GM12892 (cell line): ENCODE results near the gene TMEM266.

Experiments
- DNase-seq: peaks from one replicate; pipeline ENCODE4 v3.0.0; 2011; ENCODE audit not compliant: insufficient read length
- FAIRE-seq: peaks from 2 replicates; lab custom pipeline; 2011; peaks lifted over from hg19 to GRCh38; lab: Jason Lieb, UNC
- POLR2A ChIP-seq: IDR thresholded peaks from 2 replicates; pipeline ENCODE4 v1.6.1; 2011; ENCODE audit warnings: low read depth, low read length, control low read depth
- POLR2AphosphoS5 ChIP-seq: IDR thresholded peaks from 2 replicates; pipeline ENCODE4 v1.6.1; 2011; ENCODE audit warnings: low read depth, low read length, control low read depth
- TAF1 ChIP-seq: IDR thresholded peaks from 2 replicates; pipeline ENCODE4 v1.6.1; 2011; ENCODE audit warnings: low read depth, mild to moderate bottlenecking, control low read depth, low read length, borderline replicate concordance

The TMEM266 gene

GRCh38 chr15:76070921-76071635, 11.3 kb downstream of the TMEM266 start:
- FAIRE-seq (no peak), DNase-seq (no peak)
- no peak for TF ChIP-seq POLR2AphosphoS5
- TF ChIP-seq TAF1, result no peak
- no peak for TF ChIP-seq POLR2A

DNA sequence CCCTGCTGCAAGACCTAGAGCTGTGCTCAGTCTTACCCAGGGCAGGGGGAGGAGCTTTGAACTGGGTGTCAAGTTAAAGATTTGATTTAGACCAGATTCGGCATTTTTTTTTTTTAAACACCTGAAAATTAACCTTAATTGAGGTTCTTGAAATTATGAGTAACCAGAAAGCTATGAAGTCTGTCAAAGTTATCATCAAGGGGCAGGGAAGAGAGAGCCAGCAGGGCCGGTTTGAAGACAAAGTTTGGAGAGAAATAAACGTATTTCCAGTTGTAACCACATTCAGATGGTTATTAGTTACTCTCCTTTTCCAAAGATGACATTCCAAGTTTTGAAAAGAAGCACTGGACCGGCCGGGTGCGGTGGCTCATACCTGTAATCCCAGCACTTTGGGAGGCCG, 12.0 kb downstream of the TMEM266 start:
- DNase-seq (no peak), FAIRE-seq (no peak)
- no peak for TF ChIP-seq POLR2AphosphoS5
- no peak for TF ChIP-seq POLR2A
- no peak for TF ChIP-seq TAF1

DNA sequence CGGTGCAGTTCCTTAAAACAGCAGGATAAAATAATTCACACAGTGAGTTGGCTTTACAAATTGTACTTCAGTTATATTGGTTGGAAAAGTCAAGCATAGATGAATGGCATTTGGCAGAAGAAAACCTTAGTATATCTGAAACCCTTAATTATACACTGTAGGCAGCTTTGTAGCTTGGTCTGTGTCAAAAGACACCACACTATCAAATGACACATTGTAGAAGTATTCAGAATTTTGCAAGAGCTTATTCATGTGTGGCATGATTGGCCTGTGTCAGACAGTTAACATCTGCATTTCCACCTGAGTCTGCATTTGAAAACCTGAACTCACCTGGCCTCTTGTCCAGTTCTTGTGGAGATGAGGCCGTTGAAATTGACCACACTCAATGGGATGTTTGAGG, 13.8 kb downstream of the TMEM266 start:
- TF ChIP-seq TAF1 (no peak), POLR2A (no peak), POLR2AphosphoS5 (no peak)
- DNase-seq, result no peak

DNA sequence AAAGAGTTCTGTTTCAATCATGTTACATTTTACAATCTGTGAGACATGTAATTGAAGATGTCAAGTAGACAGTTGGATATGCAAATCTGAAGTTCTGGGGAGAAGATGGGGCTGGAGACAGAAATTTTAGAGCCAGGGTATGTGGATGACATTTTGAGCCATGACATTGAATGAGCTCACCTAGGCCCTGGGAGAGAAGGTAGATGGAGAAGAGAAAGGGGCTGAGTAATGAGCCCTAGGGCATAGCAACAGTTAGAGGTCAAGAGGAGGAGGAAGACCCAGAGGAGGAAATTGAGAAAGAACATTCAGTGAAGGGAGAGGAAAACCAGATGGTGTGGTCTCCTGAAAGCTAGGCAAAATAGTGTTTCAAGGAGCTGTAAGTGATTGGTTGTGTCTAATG, 15.3 kb downstream of the TMEM266 start:
- no peak for TF ChIP-seq POLR2AphosphoS5
- no peak for TF ChIP-seq TAF1
- TF ChIP-seq POLR2A, result no peak
- DNase-seq (no peak), FAIRE-seq (no peak)

More for the DNA sequence above, 13.8 kb downstream of the TMEM266 start:
- no peak for FAIRE-seq

DNA sequence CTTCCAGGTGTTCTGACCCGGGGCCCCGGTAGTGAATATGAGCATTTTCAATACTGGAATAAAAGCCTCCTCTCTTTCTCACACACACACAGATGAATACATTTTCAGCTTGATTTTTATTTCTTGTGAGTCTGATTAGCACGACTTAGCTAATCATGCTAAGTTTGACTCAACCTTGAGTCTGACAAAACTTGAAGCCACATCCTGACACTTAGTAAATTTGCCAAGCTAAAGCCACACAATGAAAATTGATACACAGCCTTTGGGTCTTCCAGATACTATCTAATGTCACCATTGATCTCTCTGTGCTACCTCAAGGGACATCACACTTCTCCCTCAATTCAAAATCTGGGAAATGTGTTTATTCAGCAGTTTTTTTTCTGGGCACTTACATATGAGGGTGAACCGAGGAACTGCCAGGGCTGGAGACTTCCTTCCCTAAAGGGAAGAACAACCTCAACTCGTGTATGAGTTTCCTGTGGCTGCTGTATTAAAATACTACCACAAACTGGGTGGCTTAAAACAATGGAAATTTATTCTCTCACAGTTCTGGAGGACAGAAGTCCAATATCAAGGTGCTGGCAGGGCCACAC, 18.6 kb downstream of the TMEM266 start:
- DNase-seq (no peak), FAIRE-seq (no peak)
- TF ChIP-seq POLR2A (no peak), POLR2AphosphoS5 (no peak), TAF1 (no peak)

DNA sequence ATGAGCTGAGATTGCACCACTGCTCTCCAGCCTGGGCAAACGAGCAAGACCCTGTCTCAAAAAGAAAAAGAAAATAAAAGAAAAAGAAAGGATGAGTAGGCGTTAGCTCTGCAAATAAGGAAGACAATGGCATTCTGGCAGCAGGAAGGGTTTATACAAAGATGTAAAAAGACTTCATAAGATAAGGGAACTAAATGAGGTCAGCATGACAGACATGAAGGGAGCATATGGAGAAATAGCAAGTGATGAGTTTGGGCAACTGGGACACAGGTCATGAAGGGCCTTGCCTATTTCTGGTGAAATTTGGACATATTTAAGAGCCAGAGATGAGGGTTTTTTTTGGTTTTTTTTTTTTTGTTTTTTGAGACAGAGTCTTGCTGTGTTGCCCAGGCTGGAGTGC, 24.5 kb downstream of the TMEM266 start:
- DNase-seq, result no peak
- no peak for FAIRE-seq
- TF ChIP-seq TAF1 (no peak), POLR2AphosphoS5 (no peak), POLR2A (no peak)

DNA sequence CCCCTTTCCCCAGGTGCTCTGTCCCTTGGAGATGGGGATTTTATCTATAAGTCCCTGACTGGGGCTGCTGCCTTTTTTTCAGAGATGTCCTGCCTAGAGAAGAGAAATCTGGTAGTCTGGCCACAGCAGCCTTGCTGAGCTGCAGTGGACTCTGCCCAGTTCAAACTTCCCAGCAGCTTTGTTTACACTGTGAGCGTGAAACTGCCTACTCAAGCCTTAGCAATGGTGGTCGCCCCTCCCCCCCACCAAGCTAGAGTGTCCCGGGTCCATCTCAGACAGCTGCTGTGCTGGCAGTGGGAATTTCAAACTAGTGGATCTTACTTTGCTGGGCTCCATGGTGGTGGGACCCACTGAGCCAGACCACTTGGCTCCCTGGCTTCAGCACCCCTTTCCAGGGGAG, 38.9 kb downstream of the TMEM266 start:
- DNase-seq (no peak), FAIRE-seq (no peak)
- TF ChIP-seq POLR2AphosphoS5 (no peak), TAF1 (no peak), POLR2A (no peak)

DNA sequence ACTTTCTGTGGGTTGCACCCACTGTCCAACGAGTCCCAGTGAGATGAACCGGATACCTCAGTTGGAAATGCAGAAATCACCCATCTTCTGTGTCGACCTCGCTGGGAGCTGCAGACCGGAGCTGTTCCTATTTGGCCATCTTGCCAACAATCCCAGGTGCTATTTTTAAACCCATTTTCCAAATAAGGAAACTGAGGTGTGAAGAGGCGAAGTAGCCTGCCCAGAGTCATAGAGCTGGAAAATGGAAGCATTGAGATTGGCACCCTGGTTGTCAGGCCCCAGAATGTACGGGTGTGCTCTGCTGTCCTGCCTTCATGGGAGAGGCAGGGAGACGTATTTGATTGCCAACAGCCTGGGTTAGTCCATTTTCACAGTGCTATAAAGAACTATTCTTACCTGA, 39.6 kb downstream of the TMEM266 start:
- TF ChIP-seq POLR2A, result no peak
- no peak for TF ChIP-seq TAF1
- TF ChIP-seq POLR2AphosphoS5, result no peak
- FAIRE-seq (no peak), DNase-seq (no peak)

DNA sequence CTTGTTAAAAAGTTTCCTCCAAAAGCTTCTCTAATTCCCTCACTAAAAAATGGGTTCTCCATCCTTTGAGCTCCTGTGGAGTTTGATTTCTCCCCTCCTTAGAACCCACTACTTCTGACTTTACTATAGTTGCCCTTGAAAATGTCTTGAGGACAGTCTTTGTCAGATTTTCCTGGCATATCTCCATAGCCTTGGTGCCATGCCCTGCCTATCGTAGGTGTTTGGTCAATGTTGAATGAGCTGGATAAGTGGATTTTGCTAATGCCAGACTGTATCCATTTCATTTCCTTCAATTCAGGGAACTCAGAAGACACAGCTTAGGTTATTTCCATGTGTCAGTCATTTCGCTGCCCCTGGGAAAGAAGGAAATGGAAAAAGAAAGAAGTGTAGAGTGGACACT, 40.6 kb downstream of the TMEM266 start:
- FAIRE-seq (no peak), DNase-seq (no peak)
- TF ChIP-seq TAF1 (no peak), POLR2A (no peak), POLR2AphosphoS5 (no peak)

DNA sequence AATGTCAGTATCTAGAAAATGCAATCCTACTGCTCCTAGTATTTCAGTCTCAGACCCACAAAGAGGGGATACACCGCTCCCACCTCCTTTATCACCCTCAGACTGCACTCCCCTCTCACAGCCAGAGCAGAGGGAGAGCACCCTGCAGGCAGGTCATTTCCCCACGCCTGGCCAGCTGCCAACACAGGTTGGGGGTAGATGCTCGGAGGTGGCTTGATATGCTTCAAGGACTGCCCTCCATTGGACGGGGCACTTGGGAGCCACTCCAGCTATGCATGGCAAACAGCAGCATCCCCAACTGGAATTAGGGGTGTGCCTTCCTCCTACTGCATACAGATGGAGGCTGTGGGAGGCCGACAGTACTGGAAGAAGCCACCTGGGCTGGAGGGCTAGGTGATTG, 41.9 kb downstream of the TMEM266 start:
- FAIRE-seq, result no peak
- no peak for TF ChIP-seq TAF1
- no peak for TF ChIP-seq POLR2AphosphoS5
- no peak for TF ChIP-seq POLR2A
- no peak for DNase-seq

DNA sequence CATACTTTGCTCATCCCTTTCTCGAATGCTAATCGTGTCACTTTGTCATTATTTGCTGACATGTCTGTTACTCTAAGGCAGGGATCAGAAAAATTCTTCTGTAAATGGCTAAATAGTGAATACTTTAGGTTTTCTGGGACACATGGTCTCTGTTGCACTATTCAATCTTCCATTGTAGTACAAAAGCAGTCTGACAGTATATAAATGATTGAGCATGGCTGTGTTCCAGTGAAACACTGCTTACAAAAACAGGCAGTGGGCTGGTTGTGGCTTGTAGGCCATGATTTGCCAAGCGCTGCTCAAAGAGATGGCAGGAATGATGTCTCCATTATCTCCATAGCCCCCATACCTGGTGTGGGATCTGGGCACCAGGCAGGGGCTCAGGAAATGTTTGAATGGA, 45.6 kb downstream of the TMEM266 start:
- DNase-seq (no peak), FAIRE-seq (no peak)
- TF ChIP-seq POLR2AphosphoS5 (no peak), POLR2A (no peak), TAF1 (no peak)

DNA sequence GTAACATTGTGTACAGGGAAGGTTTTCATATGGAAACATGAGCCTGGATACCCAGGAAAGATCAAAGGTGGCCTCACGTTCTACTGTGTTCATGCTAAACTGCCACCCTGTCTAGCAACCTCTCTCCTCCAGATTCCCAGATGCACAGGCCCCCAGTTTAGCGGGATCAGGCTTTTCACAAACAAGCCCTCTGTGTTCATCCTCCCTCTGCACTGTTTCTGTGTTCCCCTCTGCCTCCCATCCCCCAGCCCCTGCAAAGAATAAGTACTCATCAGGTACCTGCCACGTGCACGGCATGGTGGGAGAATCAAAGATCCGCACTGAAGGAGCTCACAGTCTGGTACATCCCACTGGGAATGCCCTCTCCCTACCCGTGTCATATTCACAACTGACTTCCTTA, 46.1 kb downstream of the TMEM266 start:
- DNase-seq (no peak), FAIRE-seq (no peak)
- no peak for TF ChIP-seq POLR2A
- TF ChIP-seq POLR2AphosphoS5, result no peak
- TF ChIP-seq TAF1, result no peak

GRCh38 chr15:76107169-76107568, 47.4 kb downstream of the TMEM266 start:
- no peak for DNase-seq
- TF ChIP-seq POLR2AphosphoS5 (no peak), POLR2A (no peak), TAF1 (no peak)
- no peak for FAIRE-seq
